PC-3 (cell line): ENCODE results near the gene ARHGAP26.

ENCODE experiments used
- EZH2 ChIP-seq: fragments of 300-600 bp; sonication (generic); IDR thresholded peaks from one replicate; pipeline ENCODE4 v1.6.1; 2017; ENCODE audit warnings: antibody characterized with exemption, mild to moderate bottlenecking, low read length; ENCODE audit not compliant: unreplicated experiment
- EZH2phosphoT487 ChIP-seq: fragments of 300-600 bp; sonication (generic); IDR thresholded peaks from 2 replicates; pipeline ENCODE4 v1.6.1; 2018; ENCODE audit warnings: mild to moderate bottlenecking, antibody characterized with exemption, low read length, borderline replicate concordance
- TF ChIP-seq, protein P1 (sequence below): fragments of 300-600 bp; sonication (generic); conservative IDR thresholded peaks from 2 replicates; pipeline ENCODE4 v1.5.1; 2017; ENCODE audit warnings: antibody characterized with exemption, low read depth, mild to moderate bottlenecking, low read length

GRCh38 chr5:143214890-143215289 lies 444.7 kb downstream of the ARHGAP26 start:
- TF ChIP-seq EZH2 (no peak), EZH2phosphoT487 (no peak)
- TF ChIP-seq, protein P1, sequence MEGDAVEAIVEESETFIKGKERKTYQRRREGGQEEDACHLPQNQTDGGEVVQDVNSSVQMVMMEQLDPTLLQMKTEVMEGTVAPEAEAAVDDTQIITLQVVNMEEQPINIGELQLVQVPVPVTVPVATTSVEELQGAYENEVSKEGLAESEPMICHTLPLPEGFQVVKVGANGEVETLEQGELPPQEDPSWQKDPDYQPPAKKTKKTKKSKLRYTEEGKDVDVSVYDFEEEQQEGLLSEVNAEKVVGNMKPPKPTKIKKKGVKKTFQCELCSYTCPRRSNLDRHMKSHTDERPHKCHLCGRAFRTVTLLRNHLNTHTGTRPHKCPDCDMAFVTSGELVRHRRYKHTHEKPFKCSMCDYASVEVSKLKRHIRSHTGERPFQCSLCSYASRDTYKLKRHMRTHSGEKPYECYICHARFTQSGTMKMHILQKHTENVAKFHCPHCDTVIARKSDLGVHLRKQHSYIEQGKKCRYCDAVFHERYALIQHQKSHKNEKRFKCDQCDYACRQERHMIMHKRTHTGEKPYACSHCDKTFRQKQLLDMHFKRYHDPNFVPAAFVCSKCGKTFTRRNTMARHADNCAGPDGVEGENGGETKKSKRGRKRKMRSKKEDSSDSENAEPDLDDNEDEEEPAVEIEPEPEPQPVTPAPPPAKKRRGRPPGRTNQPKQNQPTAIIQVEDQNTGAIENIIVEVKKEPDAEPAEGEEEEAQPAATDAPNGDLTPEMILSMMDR, result no peak
